ENCODE data around the gene SPCS1. TPM values are rescaled to one million over a fixed set of nuclear protein-coding genes. Genes with fewer than 3 reads are reported as not detected.
"Not testable (repeated sequence)": the region's sequence is repeated elsewhere in the genome, so short reads cannot be mapped to it uniquely, and the experiment has no call there.

Gene SPCS1
- total RNA-seq, 2 experiments from 2014 or later, result 87.3 to 106 TPM

GRCh38 chr3:52724511-52724910, 18.6 kb downstream of the SPCS1 start:
- ATAC-seq (no peak), DNase-seq (no peak)
- Mint-ChIP-seq H3K4me1 (peaks cover 22% of the 10 kb centered on the region), H3K27ac (no peak overlapping the region), H3K36me3 (peaks cover 24% of the 10 kb centered on the region), H3K27me3 (no peaks in the 10 kb centered on the region), H3K4me3 (no peak overlapping the region), H3K9me3 (ENCODE audit: low read depth) (peaks cover 9% of the 10 kb centered on the region)
- CTCF ChIA-PET, result interaction anchor here (1.3 kb wide), 1 partner anchor 16 kb away, joined by 3 read pairs; no protein-coding TSS in a partner anchor

- H3K36me3 Mint-ChIP-seq, result peaks cover 54% of the 10 kb centered on the region
- H3K4me1 Mint-ChIP-seq, H3K27me3 Mint-ChIP-seq, H3K27ac Mint-ChIP-seq, CTCF ChIA-PET, H3K4me3 Mint-ChIP-seq, ATAC-seq, DNase-seq: not testable (repeated sequence)
- peaks cover 30% of the 10 kb centered on the region for H3K9me3 Mint-ChIP-seq (ENCODE audit: low read depth)
Observed at GRCh38 chr3:52728753-52729152, 22.8 kb downstream of the SPCS1 start.

- Mint-ChIP-seq H3K27me3 (no peaks in the 10 kb centered on the region), H3K4me1 (peaks cover 8% of the 10 kb centered on the region), H3K4me3 (no peak overlapping the region), H3K9me3 (ENCODE audit: low read depth) (peaks cover 30% of the 10 kb centered on the region), H3K27ac (peak overlapping the region; percentile 3), H3K36me3 (peaks cover 71% of the 10 kb centered on the region)
- ATAC-seq (peak; percentile 27), DNase-seq (no peak)
- CTCF ChIA-PET, result interaction anchor here (1.0 kb wide), 1 partner anchor 52 kb away, joined by 3 read pairs; no protein-coding TSS in a partner anchor
Observed at GRCh38 chr3:52730681-52731080, 24.8 kb downstream of the SPCS1 start.

- Mint-ChIP-seq H3K27ac (no peak overlapping the region), H3K36me3 (peaks cover 72% of the 10 kb centered on the region), H3K4me3 (no peak overlapping the region), H3K4me1 (peaks cover 8% of the 10 kb centered on the region), H3K27me3 (no peaks in the 10 kb centered on the region), H3K9me3 (ENCODE audit: low read depth) (peaks cover 30% of the 10 kb centered on the region)
- CTCF ChIA-PET, result no interaction called here
- ATAC-seq, result no peak
- no peak for DNase-seq
Observed at GRCh38 chr3:52731590-52731989, 25.7 kb downstream of the SPCS1 start.

GRCh38 chr3:52733256-52733891, 27.5 kb downstream of the SPCS1 start:
- Mint-ChIP-seq H3K27ac (no peak overlapping the region), H3K4me3 (no peak overlapping the region), H3K27me3 (no peaks in the 10 kb centered on the region), H3K4me1 (peaks cover 8% of the 10 kb centered on the region), H3K36me3 (peaks cover 70% of the 10 kb centered on the region), H3K9me3 (ENCODE audit: low read depth) (peaks cover 28% of the 10 kb centered on the region)
- DNase-seq (no peak), ATAC-seq (no peak)
- CTCF ChIA-PET, result no interaction called here

- ATAC-seq (no peak), DNase-seq (no peak)
- no peak overlapping the region for H3K27ac Mint-ChIP-seq
- no peaks in the 10 kb centered on the region for H3K27me3 Mint-ChIP-seq
- H3K9me3 Mint-ChIP-seq (ENCODE audit: low read depth), result no peaks in the 10 kb centered on the region
- H3K4me3 Mint-ChIP-seq, result no peak overlapping the region
- peaks cover 41% of the 10 kb centered on the region for H3K36me3 Mint-ChIP-seq
- H3K4me1 Mint-ChIP-seq, result no peaks in the 10 kb centered on the region
- CTCF ChIA-PET, result interaction anchor here (1.1 to 1.3 kb wide), 2 partner anchors 14 to 199 kb away, joined by 3 to 5 read pairs; no protein-coding TSS in a partner anchor
Observed at GRCh38 chr3:52739730-52740129, 33.8 kb downstream of the SPCS1 start.

- H3K4me1 Mint-ChIP-seq, result no peaks in the 10 kb centered on the region
- peak; percentile 68 for ATAC-seq
- H3K9me3 Mint-ChIP-seq (ENCODE audit: low read depth), result no peaks in the 10 kb centered on the region
- H3K27ac Mint-ChIP-seq, result no peak overlapping the region
- CTCF ChIA-PET, result interaction anchor here (0.8 to 1.2 kb wide), 5 partner anchors 21 to 330 kb away, joined by 3 to 5 read pairs (median 3); partner anchors contain the start of gene GLT8D1
- H3K27me3 Mint-ChIP-seq, result no peaks in the 10 kb centered on the region
- DNase-seq, result no peak
- peaks cover 34% of the 10 kb centered on the region for H3K36me3 Mint-ChIP-seq
- no peak overlapping the region for H3K4me3 Mint-ChIP-seq
Observed at GRCh38 chr3:52742418-52743041, 36.6 kb downstream of the SPCS1 start.

GRCh38 chr3:52743152-52743551, 37.2 kb downstream of the SPCS1 start:
- CTCF ChIA-PET, result interaction anchor here (0.8 to 1.2 kb wide), 4 partner anchors 22 to 394 kb away, joined by 3 to 4 read pairs (median 4); no protein-coding TSS in a partner anchor
- ATAC-seq (no peak), DNase-seq (no peak)
- H3K4me1 Mint-ChIP-seq, result no peaks in the 10 kb centered on the region
- H3K27ac Mint-ChIP-seq, result no peak overlapping the region
- peaks cover 35% of the 10 kb centered on the region for H3K36me3 Mint-ChIP-seq
- H3K27me3 Mint-ChIP-seq, result no peaks in the 10 kb centered on the region
- H3K9me3 Mint-ChIP-seq (ENCODE audit: low read depth), result no peaks in the 10 kb centered on the region
- H3K4me3 Mint-ChIP-seq, result no peak overlapping the region

- DNase-seq (no peak), ATAC-seq (no peak)
- Mint-ChIP-seq H3K27me3 (no peaks in the 10 kb centered on the region), H3K4me3 (no peak overlapping the region), H3K9me3 (ENCODE audit: low read depth) (no peaks in the 10 kb centered on the region), H3K4me1 (no peaks in the 10 kb centered on the region), H3K36me3 (peaks cover 35% of the 10 kb centered on the region), H3K27ac (no peak overlapping the region)
- CTCF ChIA-PET, result interaction anchor here (0.8 to 1.2 kb wide), 4 partner anchors 22 to 393 kb away, joined by 3 to 4 read pairs (median 4); no protein-coding TSS in a partner anchor
Observed at GRCh38 chr3:52743721-52744120, 37.8 kb downstream of the SPCS1 start.

- DNase-seq (no peak), ATAC-seq (no peak)
- H3K36me3 Mint-ChIP-seq, result peaks cover 40% of the 10 kb centered on the region
- H3K27ac Mint-ChIP-seq, result peak overlapping the region; percentile 5
- no peak overlapping the region for H3K4me3 Mint-ChIP-seq
- no peaks in the 10 kb centered on the region for H3K27me3 Mint-ChIP-seq
- H3K4me1 Mint-ChIP-seq, result no peaks in the 10 kb centered on the region
- H3K9me3 Mint-ChIP-seq (ENCODE audit: low read depth), result no peaks in the 10 kb centered on the region
- CTCF ChIA-PET, result interaction anchor here (1.1 kb wide), 1 partner anchor 11 kb away, joined by 3 read pairs; no protein-coding TSS in a partner anchor
Observed at GRCh38 chr3:52752045-52752660, 46.2 kb downstream of the SPCS1 start.

- CTCF ChIA-PET, result interaction anchor here (1.4 to 1.8 kb wide), 2 partner anchors 37 to 318 kb away, joined by 3 to 4 read pairs; no protein-coding TSS in a partner anchor
- no peak for ATAC-seq
- H3K4me3 Mint-ChIP-seq, result no peak overlapping the region
- no peak overlapping the region for H3K27ac Mint-ChIP-seq
- H3K4me1 Mint-ChIP-seq, result no peaks in the 10 kb centered on the region
- DNase-seq, result no peak
- H3K27me3 Mint-ChIP-seq, result no peaks in the 10 kb centered on the region
- no peaks in the 10 kb centered on the region for H3K9me3 Mint-ChIP-seq (ENCODE audit: low read depth)
- peaks cover 43% of the 10 kb centered on the region for H3K36me3 Mint-ChIP-seq
Observed at GRCh38 chr3:52754373-52754772, 48.5 kb downstream of the SPCS1 start.

- CTCF ChIA-PET, result interaction anchor here (1.0 to 1.8 kb wide), 2 partner anchors 38 to 317 kb away, joined by 3 to 4 read pairs; no protein-coding TSS in a partner anchor
- Mint-ChIP-seq H3K27me3 (no peaks in the 10 kb centered on the region), H3K27ac (no peak overlapping the region), H3K4me1 (no peaks in the 10 kb centered on the region), H3K4me3 (no peak overlapping the region), H3K36me3 (peaks cover 41% of the 10 kb centered on the region), H3K9me3 (ENCODE audit: low read depth) (no peaks in the 10 kb centered on the region)
- DNase-seq (no peak), ATAC-seq (no peak)
Observed at GRCh38 chr3:52756141-52756540, 50.2 kb downstream of the SPCS1 start.

Measured in activated CD8-positive, alpha-beta memory T cell treated with anti-CD3 and anti-CD28 coated beads, Interleukin-2, amount 10 ng/mL, durations not matched to agents 7 days and 5 days (primary cell).